Stimulated activated CD4-positive, alpha-beta T cell treated with anti-CD3 and anti-CD28 coated beads, Interleukin-12 subunit alpha, Interleukin-12 subunit beta, amount 100 ng/mL, for 4 hours (primary cell): ENCODE data around the gene RCOR2.

ENCODE experiments used
- DNase-seq: peaks from one replicate; pipeline ENCODE4 v3.0.0-alpha.2; 2020

Gene RCOR2

GRCh38 chr11:63922673-63923192 lies 5.8 kb upstream of the RCOR2 start:
- DNase-seq = no peak

GRCh38 chr11:63920939-63921417 lies 4.0 kb upstream of the RCOR2 start:
- DNase-seq = peak; percentile 42

GRCh38 chr11:63920126-63920938 lies 3.4 kb upstream of the RCOR2 start:
- no peak for DNase-seq

DNA sequence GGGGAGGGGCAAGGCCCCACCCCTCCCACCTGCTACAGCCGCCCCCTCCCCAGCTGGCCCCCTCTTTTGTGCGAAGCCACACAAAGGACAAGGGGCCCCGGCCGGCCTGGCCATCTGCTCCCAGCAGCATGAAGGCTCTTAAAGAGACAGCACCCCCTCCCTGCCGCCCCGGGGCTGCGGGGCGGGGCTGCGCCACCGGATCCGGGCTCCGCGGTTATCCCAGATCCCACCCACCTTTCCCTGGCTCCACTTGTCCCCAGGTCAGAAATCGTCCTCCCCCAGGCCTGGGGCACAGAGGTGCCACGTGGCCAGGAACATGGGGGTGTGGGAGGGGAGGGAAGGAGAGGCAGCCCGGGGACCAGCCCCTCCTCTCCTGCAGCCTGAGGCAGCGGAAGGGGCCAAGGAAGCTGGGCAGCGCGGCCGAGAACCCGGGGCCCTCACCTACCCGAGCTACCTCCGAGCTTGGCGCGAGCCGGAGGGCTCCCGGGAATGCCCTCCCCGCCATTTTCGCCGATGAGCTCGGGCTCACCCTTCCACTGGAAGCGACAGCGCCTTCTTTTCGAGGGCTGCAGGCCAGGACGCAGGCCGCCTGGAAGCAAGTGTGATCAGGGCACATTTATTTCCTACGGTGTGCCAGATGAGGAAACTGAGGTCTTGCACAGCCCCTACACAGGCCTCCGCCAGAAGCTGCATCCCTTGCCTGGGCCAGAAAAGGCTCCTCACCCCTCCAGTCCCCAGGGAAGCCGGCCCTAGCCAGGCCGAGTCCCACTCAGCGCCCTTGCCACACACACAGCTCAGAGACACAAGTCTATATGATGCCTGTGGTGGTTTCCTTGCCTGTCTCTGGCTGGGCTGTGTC lies 2.5 kb upstream of the RCOR2 start:
- no peak for DNase-seq

- no peak for DNase-seq
Observed at GRCh38 chr11:63918507-63919191, 1.7 kb upstream of the RCOR2 start.

GRCh38 chr11:63917692-63918506 lies 935 bp upstream of the RCOR2 start:
- DNase-seq = no peak

DNA sequence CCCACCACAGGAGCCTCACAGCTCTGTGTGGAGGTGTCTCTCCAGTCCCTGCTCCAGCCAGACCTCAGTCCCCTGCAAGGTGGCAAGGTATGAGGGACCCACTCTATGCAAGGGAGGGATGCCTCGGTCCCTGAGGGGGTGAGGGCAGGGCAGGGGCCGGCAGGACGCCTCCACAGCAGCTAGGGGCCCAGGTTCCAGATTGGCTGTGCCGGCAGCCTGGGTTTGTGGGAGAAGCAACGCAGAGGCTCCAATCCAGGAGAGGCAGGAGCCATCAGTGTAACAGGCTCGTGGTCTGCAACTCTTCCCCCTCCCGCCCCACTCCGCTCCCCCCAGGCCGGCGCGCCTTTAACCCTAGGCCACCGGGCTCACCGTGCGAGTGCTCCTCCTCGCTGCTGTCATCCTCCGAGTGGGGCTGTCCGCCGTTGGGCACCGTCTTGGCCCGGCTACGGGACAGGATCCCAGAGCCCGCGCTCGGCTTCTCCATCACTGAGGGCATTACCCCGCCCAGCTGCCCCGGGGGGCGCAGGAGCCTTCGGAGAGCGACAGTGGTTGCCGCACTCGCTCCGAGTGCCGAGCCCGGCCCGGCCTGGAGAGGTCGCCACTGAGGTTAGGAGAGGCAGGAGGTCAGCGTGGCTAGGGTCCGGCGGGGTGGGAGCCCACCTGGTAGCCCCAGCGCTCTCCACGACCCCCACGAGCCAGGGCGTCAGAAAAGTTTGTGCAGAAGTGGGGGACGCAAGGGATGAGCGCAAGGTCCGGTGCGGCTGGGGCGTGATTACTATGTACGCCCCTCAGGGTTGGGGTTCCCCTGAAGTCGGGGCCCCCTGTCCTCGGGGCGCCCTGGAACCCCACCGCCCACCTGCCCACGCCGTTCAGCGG lies 765 bp downstream of the RCOR2 start:
- no peak for DNase-seq

GRCh38 chr11:63914896-63915691 lies 1.9 kb downstream of the RCOR2 start:
- DNase-seq = no peak

GRCh38 chr11:63913866-63914830 lies 2.8 kb downstream of the RCOR2 start:
- no peak for DNase-seq

- no peak for DNase-seq
Observed at GRCh38 chr11:63912678-63913077, 4.3 kb downstream of the RCOR2 start.

DNA sequence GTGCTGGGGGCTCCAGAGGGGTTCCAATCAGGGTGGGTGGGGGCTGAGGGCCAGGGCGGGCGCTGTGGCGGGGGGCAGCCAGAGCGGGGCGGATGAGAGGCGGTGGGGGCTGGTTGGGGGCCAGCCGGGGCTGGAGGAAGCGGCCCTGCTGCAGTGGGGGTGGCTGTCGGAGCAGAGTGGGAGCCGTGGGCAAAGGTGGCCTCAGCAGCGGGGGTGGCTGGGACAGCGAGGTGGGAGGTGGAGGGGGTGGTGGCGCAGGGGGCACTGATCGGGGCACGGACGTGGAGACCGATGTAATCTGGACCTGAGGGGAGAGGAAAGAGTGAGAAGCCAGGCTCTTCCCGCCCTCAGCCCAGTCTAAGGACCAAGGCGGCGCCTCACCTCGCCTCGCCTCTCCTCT lies 5.1 kb downstream of the RCOR2 start:
- DNase-seq = no peak

DNA sequence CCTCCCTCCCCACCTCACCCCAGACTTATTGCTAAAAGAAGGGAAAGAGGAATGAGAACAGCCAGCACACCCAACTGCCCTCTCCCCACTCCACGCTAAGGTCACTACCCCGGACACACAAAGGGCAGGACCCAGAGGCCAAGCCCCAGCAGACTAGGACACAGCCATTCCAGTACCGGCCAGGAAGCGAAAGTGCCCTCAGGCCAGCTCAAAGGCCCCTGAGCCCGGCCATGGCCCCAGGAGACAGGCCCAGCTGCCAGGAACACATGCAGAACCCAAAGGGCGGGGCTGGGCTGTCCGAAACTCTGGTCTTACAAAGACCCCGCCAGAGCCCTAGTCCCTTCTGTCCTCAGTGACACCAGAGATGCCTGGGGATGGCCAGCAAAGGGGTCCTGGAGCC lies 5.5 kb downstream of the RCOR2 start:
- no peak for DNase-seq

GRCh38 chr11:63910675-63911074 lies 6.3 kb downstream of the RCOR2 start:
- DNase-seq = no peak

GRCh38 chr11:63909591-63910506 lies 7.1 kb downstream of the RCOR2 start:
- DNase-seq = no peak

GRCh38 chr11:63908631-63909401 lies 8.1 kb downstream of the RCOR2 start:
- no peak for DNase-seq

DNA sequence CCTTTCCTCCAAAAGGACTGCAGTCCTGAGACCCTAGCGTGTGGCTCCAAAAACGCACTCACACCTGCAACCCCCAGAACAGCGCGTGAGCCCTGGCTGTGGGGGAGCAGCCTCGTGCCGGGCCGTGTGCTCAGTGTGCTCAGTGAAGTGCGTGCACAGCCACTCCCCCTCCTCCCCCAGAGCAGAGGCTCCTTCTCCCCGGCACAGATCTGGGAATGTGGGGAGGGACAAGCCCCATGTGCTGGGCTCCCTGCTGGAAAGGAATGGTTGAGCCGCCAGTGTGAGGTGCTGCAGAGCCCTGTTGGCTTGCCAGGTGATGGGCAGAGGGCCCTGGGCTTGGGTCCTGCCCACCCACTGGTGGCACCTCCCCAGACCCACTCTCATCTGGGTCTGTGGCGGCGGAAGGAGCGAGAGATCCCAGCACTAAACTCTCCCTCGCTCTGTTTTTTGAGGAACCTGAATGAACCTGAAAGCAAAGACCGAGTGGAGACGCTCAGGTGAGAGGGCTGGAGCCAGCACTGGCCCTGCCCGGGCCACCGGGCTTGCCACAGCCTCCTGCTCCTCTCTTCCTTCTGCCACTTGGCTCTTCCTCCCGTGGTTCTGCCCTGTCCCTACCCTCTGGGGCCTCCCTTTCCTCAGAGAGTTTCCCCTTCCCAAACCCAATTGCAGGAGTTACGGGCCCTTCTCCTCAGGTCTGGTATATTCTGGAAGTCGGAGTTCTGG lies 9.0 kb downstream of the RCOR2 start:
- no peak for DNase-seq
